GM21390 (cell line): ENCODE measurements around the gene ST8SIA1.

Experiments
- ATAC-seq: cut with Tn5 transposase; IDR thresholded peaks from one replicate; pipeline ENCODE4 v1.9.1; 2021; ENCODE audit not compliant: unreplicated experiment

Gene ST8SIA1

GRCh38 chr12:22332202-22332601, 2.3 kb downstream of the ST8SIA1 start:
- no peak for ATAC-seq

- ATAC-seq = no peak
Measured at GRCh38 chr12:22329621-22330020, 4.9 kb downstream of the ST8SIA1 start.

- ATAC-seq = no peak
Measured at GRCh38 chr12:22325218-22325617, 9.3 kb downstream of the ST8SIA1 start.

- no peak for ATAC-seq
Measured at GRCh38 chr12:22322091-22322490, 12.4 kb downstream of the ST8SIA1 start.

GRCh38 chr12:22321638-22322037, 12.9 kb downstream of the ST8SIA1 start:
- ATAC-seq = no peak

- no peak for ATAC-seq
Measured at GRCh38 chr12:22321018-22321605, 13.4 kb downstream of the ST8SIA1 start.

GRCh38 chr12:22318108-22318737, 16.3 kb downstream of the ST8SIA1 start:
- ATAC-seq = no peak

- no peak for ATAC-seq
Measured at GRCh38 chr12:22313963-22314330, 20.6 kb downstream of the ST8SIA1 start.

- ATAC-seq = no peak
Measured at GRCh38 chr12:22313286-22313962, 21.1 kb downstream of the ST8SIA1 start.

- ATAC-seq = no peak
Measured at GRCh38 chr12:22312336-22312735, 22.2 kb downstream of the ST8SIA1 start.

GRCh38 chr12:22310709-22311108, 23.8 kb downstream of the ST8SIA1 start:
- no peak for ATAC-seq

GRCh38 chr12:22310275-22310674, 24.2 kb downstream of the ST8SIA1 start:
- ATAC-seq = no peak

GRCh38 chr12:22307811-22308210, 26.7 kb downstream of the ST8SIA1 start:
- no peak for ATAC-seq

GRCh38 chr12:22306311-22306710, 28.2 kb downstream of the ST8SIA1 start:
- ATAC-seq = no peak

- no peak for ATAC-seq
Measured at GRCh38 chr12:22304341-22304740, 30.2 kb downstream of the ST8SIA1 start.

GRCh38 chr12:22299294-22299912, 35.1 kb downstream of the ST8SIA1 start:
- ATAC-seq = no peak

- ATAC-seq = no peak
Measured at GRCh38 chr12:22289250-22289649, 45.3 kb downstream of the ST8SIA1 start.

- ATAC-seq = no peak
Measured at GRCh38 chr12:22287776-22288621, 46.5 kb downstream of the ST8SIA1 start.

- ATAC-seq = no peak
Measured at GRCh38 chr12:22287101-22287500, 47.4 kb downstream of the ST8SIA1 start.

- no peak for ATAC-seq
Measured at GRCh38 chr12:22286569-22286968, 47.9 kb downstream of the ST8SIA1 start.

- ATAC-seq = no peak
Measured at GRCh38 chr12:22285846-22286245, 48.7 kb downstream of the ST8SIA1 start.
